OCI-LY3 (cell line): ENCODE data around the gene TOM1.
A peak's percentile ranks its signal among the peaks of the same experiment; 100 is the strongest.

Experiments
- H2AFZ ChIP-seq: fragments of 200-600, 300-600 bp; shearing (Covaris generic); 2 replicates; pipeline ENCODE4 v1.6.0; 2014; ENCODE audit warnings: antibody characterized with exemption, low read depth, low read length
- H3K27ac ChIP-seq: fragments of 200-600, 300-600 bp; sonication (generic); 2 replicates; pipeline ENCODE4 v1.5.1; 2014; ENCODE audit warnings: mild to moderate bottlenecking, low read length, moderate library complexity, mixed read lengths
- H3K27me3 ChIP-seq: fragments of 200-600, 300-600 bp; sonication (generic); 2 replicates; pipeline ENCODE4 v1.6.1; 2014; ENCODE audit warnings: low read depth, low read length, mixed read lengths
- H3K36me3 ChIP-seq: fragments of 200-600, 300-600 bp; sonication (generic); replicated peaks from 2 replicates; pipeline ENCODE3; 2014; ENCODE audit warnings: low read depth, low read length, mixed read lengths
- H3K4me1 ChIP-seq: fragments of 300-600, 200-600 bp; sonication (generic); 2 replicates; pipeline ENCODE4 v1.6.1; 2014; ENCODE audit warnings: low read length, mixed read lengths
- H3K4me2 ChIP-seq: fragments of 200-600, 300-600 bp; sonication (generic); 2 replicates; pipeline ENCODE4 v1.6.1; 2014; ENCODE audit warnings: low read length, mixed read lengths
- H3K4me3 ChIP-seq: fragments of 300-600, 200-600 bp; sonication (generic); 2 replicates; pipeline ENCODE4 v1.5.1; 2014; ENCODE audit warnings: antibody characterized with exemption, mild to moderate bottlenecking, low read length, moderate library complexity
- H3K79me2 ChIP-seq: fragments of 300-600, 200-600 bp; shearing (Covaris generic); 2 replicates; pipeline ENCODE4 v1.6.1; 2014; ENCODE audit warnings: mild to moderate bottlenecking, low read length, mixed read lengths
- H3K9ac ChIP-seq: fragments of 300-600, 200-600 bp; shearing (Covaris generic); 2 replicates; pipeline ENCODE4 v1.6.0; 2014; ENCODE audit warnings: mild to moderate bottlenecking, low read length, moderate library complexity
- H3K9me3 ChIP-seq: fragments of 200-600, 300-600 bp; shearing (Covaris generic); 2 replicates; pipeline ENCODE4 v1.6.1; 2014; ENCODE audit warnings: low read length, mixed read lengths; ENCODE audit not compliant: insufficient read depth
- H4K20me1 ChIP-seq: fragments of 200-600, 300-600 bp; sonication (generic); 2 replicates; pipeline ENCODE4 v1.6.1; 2016; ENCODE audit warnings: low read length, mixed read lengths; ENCODE audit not compliant: insufficient read depth
- EZH2phosphoT487 ChIP-seq: fragments of 200-600 bp; shearing (Covaris generic); IDR thresholded peaks from 2 replicates; pipeline ENCODE4 v1.6.1; 2018; ENCODE audit warnings: antibody characterized with exemption, mixed run types, low read depth
- TF ChIP-seq, protein P1 (sequence below): fragments of 200-600, 300-600 bp; sonication (generic); IDR thresholded peaks from 2 replicates; pipeline ENCODE4 v1.5.1; 2014; ENCODE audit warnings: antibody characterized with exemption, low read length, low read depth

TOM1 gene

GRCh38 chr22:35299673-35300499 lies at the start of gene TOM1:
Gene TOM1 (plus strand): TSS chr22:35299894. CDS start chr22:35299929, 35 bp downstream.
- Histone ChIP-seq H2AFZ (peak within 1 kb of the TSS; percentile 70; the same call in 1 of the 2 replicates), H3K9me3 (no peaks in the 10 kb centered on the region), H3K27me3 (no peaks in the 10 kb centered on the region), H3K4me3 (peak within 1 kb of the TSS; percentile 84), H3K27ac (peak within 1 kb of the TSS; percentile 44), H3K4me2 (peak within 1 kb of the TSS; percentile 77), H3K9ac (peak within 1 kb of the TSS; percentile 77), H4K20me1 (no peaks in the 10 kb centered on the region), H3K79me2 (0 out of 2 replicates have a peak, but pooled peaks cover 3% of the 10 kb centered on the region), H3K36me3 (peaks cover 15% of the 10 kb centered on the region), H3K4me1 (peaks cover 7% of the 10 kb centered on the region)
- TF ChIP-seq EZH2phosphoT487 = no peak
- TF ChIP-seq, protein P1, sequence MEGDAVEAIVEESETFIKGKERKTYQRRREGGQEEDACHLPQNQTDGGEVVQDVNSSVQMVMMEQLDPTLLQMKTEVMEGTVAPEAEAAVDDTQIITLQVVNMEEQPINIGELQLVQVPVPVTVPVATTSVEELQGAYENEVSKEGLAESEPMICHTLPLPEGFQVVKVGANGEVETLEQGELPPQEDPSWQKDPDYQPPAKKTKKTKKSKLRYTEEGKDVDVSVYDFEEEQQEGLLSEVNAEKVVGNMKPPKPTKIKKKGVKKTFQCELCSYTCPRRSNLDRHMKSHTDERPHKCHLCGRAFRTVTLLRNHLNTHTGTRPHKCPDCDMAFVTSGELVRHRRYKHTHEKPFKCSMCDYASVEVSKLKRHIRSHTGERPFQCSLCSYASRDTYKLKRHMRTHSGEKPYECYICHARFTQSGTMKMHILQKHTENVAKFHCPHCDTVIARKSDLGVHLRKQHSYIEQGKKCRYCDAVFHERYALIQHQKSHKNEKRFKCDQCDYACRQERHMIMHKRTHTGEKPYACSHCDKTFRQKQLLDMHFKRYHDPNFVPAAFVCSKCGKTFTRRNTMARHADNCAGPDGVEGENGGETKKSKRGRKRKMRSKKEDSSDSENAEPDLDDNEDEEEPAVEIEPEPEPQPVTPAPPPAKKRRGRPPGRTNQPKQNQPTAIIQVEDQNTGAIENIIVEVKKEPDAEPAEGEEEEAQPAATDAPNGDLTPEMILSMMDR = no peak

DNA sequence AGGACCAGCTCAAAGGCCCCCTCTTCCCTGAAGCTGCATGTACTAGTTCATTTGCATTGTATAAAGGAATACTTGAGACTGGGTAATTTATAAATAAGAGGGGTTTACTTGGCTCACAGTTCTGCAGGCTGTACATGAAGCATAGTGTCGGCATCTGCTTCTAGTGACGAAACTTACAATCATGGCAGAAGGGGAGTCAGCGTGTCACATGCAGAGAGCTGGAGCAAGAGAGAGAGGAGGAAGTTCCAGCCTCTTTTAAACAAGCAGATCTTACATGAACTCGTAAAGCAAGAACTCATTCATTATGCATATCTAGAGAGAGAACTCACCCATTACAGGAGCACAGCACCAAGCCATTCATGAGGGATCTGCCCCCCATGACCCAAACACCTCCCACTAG lies 49.5 kb upstream of the TOM1 start:
- Histone ChIP-seq H3K4me3 (no peak overlapping the region), H4K20me1 (no peaks in the 10 kb centered on the region), H3K36me3 (no peaks in the 10 kb centered on the region), H3K4me2 (no peak overlapping the region), H3K9me3 (no peaks in the 10 kb centered on the region), H2AFZ (no peak overlapping the region), H3K27me3 (no peaks in the 10 kb centered on the region), H3K79me2 (no peaks in the 10 kb centered on the region), H3K9ac (no peak overlapping the region), H3K4me1 (no peaks in the 10 kb centered on the region), H3K27ac (no peak overlapping the region)
- no peak for TF ChIP-seq EZH2phosphoT487
- TF ChIP-seq, protein P1 = no peak

GRCh38 chr22:35253946-35254345 lies 45.7 kb upstream of the TOM1 start:
- Histone ChIP-seq H3K4me2 (no peak overlapping the region), H3K36me3 (peaks cover 4% of the 10 kb centered on the region), H3K27me3 (no peaks in the 10 kb centered on the region), H3K4me3 (no peak overlapping the region), H2AFZ (no peak overlapping the region), H3K27ac (no peak overlapping the region), H3K79me2 (peaks cover 23% of the 10 kb centered on the region), H4K20me1 (peaks cover 8% of the 10 kb centered on the region), H3K4me1 (peaks cover 13% of the 10 kb centered on the region), H3K9me3 (no peaks in the 10 kb centered on the region), H3K9ac (no peak overlapping the region)
- no peak for TF ChIP-seq EZH2phosphoT487
- TF ChIP-seq, protein P1 = no peak

DNA sequence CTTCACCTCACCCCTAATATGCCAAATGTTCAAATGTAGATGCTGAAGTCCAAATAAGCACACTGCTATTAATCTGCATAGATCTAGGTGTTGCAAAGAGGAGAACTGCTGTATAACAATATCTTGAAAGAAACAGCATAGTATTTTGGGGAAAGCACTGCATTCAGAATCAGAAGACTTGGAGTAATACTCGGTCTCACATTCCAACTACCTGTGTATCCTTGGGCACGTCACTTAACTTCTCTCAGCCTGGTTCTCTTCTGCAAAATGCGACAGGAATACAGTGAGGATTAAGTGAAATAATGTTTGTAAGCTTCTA lies 42.7 kb upstream of the TOM1 start:
- H3K79me2 ChIP-seq = peaks cover 49% of the 10 kb centered on the region

More for the DNA sequence above, 42.7 kb upstream of the TOM1 start:
- peaks cover 23% of the 10 kb centered on the region for H4K20me1 ChIP-seq
- H3K27me3 ChIP-seq = no peaks in the 10 kb centered on the region
- H3K36me3 ChIP-seq = peaks cover 25% of the 10 kb centered on the region
- H3K9ac ChIP-seq = peak overlapping the region; percentile 91
- peak overlapping the region; percentile 100 for H2AFZ ChIP-seq
- no peaks in the 10 kb centered on the region for H3K9me3 ChIP-seq
- H3K4me1 ChIP-seq = peaks cover 17% of the 10 kb centered on the region
- peak overlapping the region; percentile 95 for H3K4me2 ChIP-seq
- H3K27ac ChIP-seq = no peak overlapping the region; the same call in 1 of the 2 replicates
- peak overlapping the region; percentile 92 for H3K4me3 ChIP-seq
- no peak for TF ChIP-seq EZH2phosphoT487
- TF ChIP-seq, protein P1 = no peak
